Left ventricle myocardium inferior (tissue), 1 donor: Measurements from ENCODE around the gene LUM. TPM values are rescaled to one million over a fixed set of nuclear protein-coding genes. Genes with fewer than 3 reads are reported as not detected.

Experiments
- DNase-seq: peaks from one replicate; pipeline ENCODE4 v3.0.0-alpha.2; 2020
- H3K27ac ChIP-seq: fragments of 200-600 bp; replicated peaks from 2 replicates; pipeline ENCODE4 v1.8.0; 2021
- H3K27me3 ChIP-seq: fragments of 200-600 bp; 2 replicates; pipeline ENCODE4 v1.8.0; 2021; ENCODE audit warnings: low read depth
- H3K36me3 ChIP-seq: fragments of 200-600 bp; 2 replicates; pipeline ENCODE4 v1.8.0; 2021
- H3K4me1 ChIP-seq: fragments of 200-600 bp; 2 replicates; pipeline ENCODE4 v1.8.0; 2021
- H3K4me3 ChIP-seq: fragments of 200-600 bp; 2 replicates; pipeline ENCODE4 v1.8.0; 2021; ENCODE audit warnings: mild to moderate bottlenecking, moderate library complexity
- H3K9me3 ChIP-seq: fragments of 200-600 bp; replicated peaks from 2 replicates; pipeline ENCODE4 v1.8.0; 2021
- intact Hi-C: fragments of 100-400 bp; cut with micrococcal nuclease; formaldehyde crosslinking; loops from one replicate; pipeline ENCODE4 v1.11.0; 2022
- total RNA-seq: library from RNA; stranded (reverse); fragmentation: NEBNext Ultra II Directional; extraction: Animal tissue kit (Norgen Biotek cat#: 25700); gene quantifications from one replicate; pipeline ENCODE4 v1.2.1, GENCODE V29; 2021
- TF ChIP-seq, protein P1 (sequence below): fragments of 200-600 bp; IDR thresholded peaks from 2 replicates; pipeline ENCODE4 v1.8.0; 2021; ENCODE audit warnings: antibody characterized with exemption, mild to moderate bottlenecking, borderline replicate concordance
- donor health status: DM: no; HTN: yes; CAD: no; lungs with severe emphysema.

LUM gene
- total RNA-seq, 1 donor from 2014 or later = 115 TPM

DNA sequence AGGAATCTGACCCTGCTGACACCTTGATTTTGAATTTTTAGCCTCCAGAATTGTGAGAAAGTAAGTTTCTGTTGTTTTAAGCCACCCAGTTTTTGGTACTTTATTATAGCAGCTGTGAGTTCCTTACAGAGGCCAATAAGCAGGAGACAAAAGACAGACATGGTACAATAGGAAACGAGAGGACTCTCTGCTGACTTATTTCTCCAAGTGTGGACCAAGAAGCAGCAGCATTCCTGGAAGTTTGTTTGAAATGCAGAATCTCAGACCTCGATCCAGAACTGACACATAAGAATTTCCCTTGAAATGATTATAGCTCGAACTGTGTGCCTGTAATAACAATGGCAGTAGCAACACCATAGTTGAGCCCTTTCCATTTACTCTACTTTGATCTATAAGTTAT, 31.9 kb upstream of the LUM start:
- Histone ChIP-seq H3K27me3 (no peaks in the 10 kb centered on the region), H3K4me1 (peaks cover 12% of the 10 kb centered on the region), H3K27ac (peak overlapping the region; percentile 56), H3K36me3 (no peaks in the 10 kb centered on the region), H3K4me3 (no peak overlapping the region), H3K9me3 (no peaks in the 10 kb centered on the region)
- DNase-seq = no peak
- intact Hi-C loops = no loop called here
- TF ChIP-seq, protein P1, sequence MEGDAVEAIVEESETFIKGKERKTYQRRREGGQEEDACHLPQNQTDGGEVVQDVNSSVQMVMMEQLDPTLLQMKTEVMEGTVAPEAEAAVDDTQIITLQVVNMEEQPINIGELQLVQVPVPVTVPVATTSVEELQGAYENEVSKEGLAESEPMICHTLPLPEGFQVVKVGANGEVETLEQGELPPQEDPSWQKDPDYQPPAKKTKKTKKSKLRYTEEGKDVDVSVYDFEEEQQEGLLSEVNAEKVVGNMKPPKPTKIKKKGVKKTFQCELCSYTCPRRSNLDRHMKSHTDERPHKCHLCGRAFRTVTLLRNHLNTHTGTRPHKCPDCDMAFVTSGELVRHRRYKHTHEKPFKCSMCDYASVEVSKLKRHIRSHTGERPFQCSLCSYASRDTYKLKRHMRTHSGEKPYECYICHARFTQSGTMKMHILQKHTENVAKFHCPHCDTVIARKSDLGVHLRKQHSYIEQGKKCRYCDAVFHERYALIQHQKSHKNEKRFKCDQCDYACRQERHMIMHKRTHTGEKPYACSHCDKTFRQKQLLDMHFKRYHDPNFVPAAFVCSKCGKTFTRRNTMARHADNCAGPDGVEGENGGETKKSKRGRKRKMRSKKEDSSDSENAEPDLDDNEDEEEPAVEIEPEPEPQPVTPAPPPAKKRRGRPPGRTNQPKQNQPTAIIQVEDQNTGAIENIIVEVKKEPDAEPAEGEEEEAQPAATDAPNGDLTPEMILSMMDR = no peak

DNA sequence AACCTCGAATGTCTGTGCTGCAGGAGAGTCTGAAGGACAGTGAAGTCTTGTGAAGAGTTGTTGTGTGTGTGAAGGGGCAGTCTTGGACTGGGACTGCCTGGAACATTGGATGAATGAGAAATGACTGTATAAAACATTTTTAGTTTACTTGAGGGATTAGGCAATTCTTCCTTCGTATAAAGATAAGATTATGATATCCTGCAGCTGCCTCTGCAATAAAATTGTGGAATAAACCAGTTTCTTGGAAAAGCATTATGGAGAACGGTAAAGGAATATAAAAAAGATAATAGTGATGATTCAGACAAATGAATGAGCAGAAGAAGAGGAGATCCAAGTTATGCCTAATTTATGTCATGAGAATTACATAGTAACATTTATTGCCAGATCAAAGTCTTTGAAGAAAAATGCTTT, 30.9 kb upstream of the LUM start:
- no peaks in the 10 kb centered on the region for H3K27me3 ChIP-seq
- peak overlapping the region; percentile 65 for H3K27ac ChIP-seq
- H3K36me3 ChIP-seq = no peaks in the 10 kb centered on the region
- H3K4me1 ChIP-seq = peaks cover 14% of the 10 kb centered on the region
- H3K9me3 ChIP-seq = no peaks in the 10 kb centered on the region
- intact Hi-C loops = no loop called here
- H3K4me3 ChIP-seq = no peak overlapping the region
- no peak for DNase-seq
- TF ChIP-seq, protein P1 = no peak

DNA sequence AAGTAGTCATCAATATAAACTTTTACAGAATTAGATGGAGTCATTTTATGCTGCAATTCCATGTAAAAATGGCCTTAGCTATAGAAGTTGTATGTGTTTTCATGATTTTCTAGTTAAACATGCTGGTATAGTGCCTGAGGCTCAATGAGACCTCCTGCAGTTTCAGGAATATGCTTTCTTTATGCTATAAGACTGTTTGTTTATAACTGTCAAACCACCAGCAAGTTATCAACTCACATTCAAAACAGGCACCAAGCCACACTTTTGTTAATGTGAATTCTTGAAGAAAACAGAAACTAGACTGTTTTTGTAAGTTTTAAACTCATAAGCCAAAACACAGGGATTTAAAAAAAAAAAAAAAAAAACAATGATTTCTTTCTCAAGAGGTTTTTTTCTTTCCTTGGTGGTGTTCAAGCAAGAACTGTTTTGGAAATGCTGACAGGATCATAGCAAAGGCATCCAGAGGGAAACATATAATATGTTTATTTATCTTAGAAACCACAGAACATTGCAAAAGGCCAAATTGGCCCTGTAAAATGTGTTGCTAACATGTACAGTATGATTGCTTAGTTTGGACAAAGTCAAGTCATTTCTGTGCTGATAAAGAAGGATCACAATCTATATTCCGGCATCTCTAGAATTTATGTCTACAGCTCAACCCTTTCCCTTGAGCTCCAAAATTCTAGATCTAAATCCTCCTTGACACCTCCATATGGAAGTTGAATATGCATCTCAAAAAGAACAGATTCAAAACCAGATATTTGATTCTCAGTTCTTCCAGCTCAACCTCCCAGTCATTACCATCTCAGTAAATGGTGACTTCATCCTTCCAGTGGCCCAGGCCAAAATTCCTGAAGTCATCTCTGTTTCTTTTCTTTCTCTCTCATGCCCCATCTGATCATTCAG, 29.0 kb upstream of the LUM start:
- Histone ChIP-seq H3K9me3 (no peaks in the 10 kb centered on the region), H3K4me3 (no peak overlapping the region), H3K36me3 (no peaks in the 10 kb centered on the region), H3K4me1 (peaks cover 14% of the 10 kb centered on the region), H3K27ac (peak overlapping the region; percentile 67), H3K27me3 (no peaks in the 10 kb centered on the region)
- no peak for DNase-seq
- TF ChIP-seq, protein P1 = no peak
- intact Hi-C loops = no loop called here

DNA sequence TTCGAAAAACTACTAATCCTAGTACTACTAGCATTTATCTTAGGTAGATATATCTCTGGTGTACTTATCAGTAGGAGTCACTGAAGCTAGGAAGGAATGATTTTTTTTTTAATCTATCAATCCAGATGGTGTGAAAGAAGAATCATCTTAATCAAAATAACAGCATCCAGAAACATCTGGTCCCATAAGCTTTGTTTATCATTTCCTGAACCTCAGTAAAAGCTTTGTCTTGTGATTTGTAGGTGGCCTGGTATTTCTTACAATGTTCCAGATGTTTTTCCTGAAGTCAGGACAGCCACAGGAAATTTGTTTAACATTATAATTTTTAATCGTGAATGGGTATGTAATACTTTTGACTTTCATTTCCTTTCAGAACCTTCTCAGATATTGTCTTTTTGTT, 28.0 kb upstream of the LUM start:
- Histone ChIP-seq H3K27me3 (no peaks in the 10 kb centered on the region), H3K9me3 (no peaks in the 10 kb centered on the region), H3K4me1 (peaks cover 14% of the 10 kb centered on the region), H3K36me3 (no peaks in the 10 kb centered on the region), H3K4me3 (no peak overlapping the region), H3K27ac (peak overlapping the region; percentile 67)
- no peak for DNase-seq
- TF ChIP-seq, protein P1 = no peak
- intact Hi-C loops = no loop called here

DNA sequence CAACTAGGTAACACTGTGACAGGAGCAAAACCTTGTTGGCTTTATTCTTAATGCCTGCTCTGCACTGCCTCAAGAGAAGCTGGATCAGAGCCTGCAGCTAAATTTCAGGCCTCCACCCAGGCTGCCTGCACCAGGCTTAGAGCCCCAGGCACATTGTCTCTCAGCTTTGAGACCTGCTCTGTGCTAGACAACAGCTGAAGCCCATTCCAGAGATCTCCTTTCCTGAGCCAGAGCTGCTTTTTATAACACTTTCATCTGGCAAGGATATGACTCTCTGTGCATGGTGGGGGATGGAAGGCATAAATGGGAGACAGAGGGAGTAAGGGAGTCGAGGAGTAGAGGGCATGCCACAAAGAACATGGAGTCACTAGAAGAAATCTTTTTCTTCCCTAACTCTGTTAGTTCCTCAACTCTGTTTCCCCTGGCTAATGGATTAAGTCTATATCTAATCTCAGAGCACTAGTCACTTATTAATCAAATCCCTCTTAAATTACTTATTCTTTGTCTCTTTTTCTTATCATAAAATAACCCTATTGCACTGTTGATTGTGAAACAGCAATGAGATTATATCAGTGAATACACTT, 27.1 kb upstream of the LUM start:
- no peak overlapping the region for H3K4me3 ChIP-seq

More for the DNA sequence above, 27.1 kb upstream of the LUM start:
- H3K36me3 ChIP-seq = no peaks in the 10 kb centered on the region
- peak; percentile 19 for DNase-seq
- no peaks in the 10 kb centered on the region for H3K27me3 ChIP-seq
- peaks cover 14% of the 10 kb centered on the region for H3K4me1 ChIP-seq
- TF ChIP-seq, protein P1 = no peak
- H3K9me3 ChIP-seq = no peaks in the 10 kb centered on the region
- intact Hi-C loops = no loop called here
- H3K27ac ChIP-seq = peak overlapping the region; percentile 67
